Gastrocnemius medialis (tissue), 4 donors: ENCODE measurements around the gene CFAP54. TPM values are rescaled to one million over a fixed set of nuclear protein-coding genes. Genes with fewer than 3 reads are reported as not detected.

ENCODE experiments used
- ATAC-seq, 2 donors: fragments of 150-250 bp; one replicate each; pipeline ENCODE4 v1.9.1; 2016
- DNase-seq, 2 donors: peaks; one replicate each; pipeline ENCODE4 v3.0.0-alpha.2; 2019
- H3K27ac ChIP-seq, 4 donors: fragments of 200-600 bp; sonication (generic); 1 replicate in 1 of 4; 2 replicates in 3 of 4; pipeline ENCODE4 v1.5.1; 2016 to 2018; ENCODE audit warnings: mild to moderate bottlenecking in 2 of 4, moderate library complexity in 1 of 4
- H3K27me3 ChIP-seq, 3 donors: fragments of 200-600 bp; sonication (generic) in 2 of 3; 1 replicate in 1 of 3; 2 replicates in 2 of 3; pipeline versions ENCODE4 v1.5.1 to v1.6.0; 2016 to 2019; ENCODE audit warnings: mild to moderate bottlenecking in 1 of 3, moderate library complexity in 1 of 3
- H3K36me3 ChIP-seq, 2 donors: fragments of 200-600 bp; sonication (generic) in 1 of 2; one replicate each; pipeline ENCODE4 v1.5.1; 2017 to 2018
- H3K4me1 ChIP-seq, 2 donors: fragments of 200-600 bp; sonication (generic) in 1 of 2; one replicate each; pipeline ENCODE4 v1.5.1; 2016 to 2017; ENCODE audit warnings: mild to moderate bottlenecking in 2 of 2
- H3K4me3 ChIP-seq, 4 donors: fragments of 200-600 bp; sonication (generic) in 3 of 4; 1 replicate in 1 of 4; 2 replicates in 3 of 4; pipeline ENCODE4 v1.5.1; 2016 to 2019; ENCODE audit warnings: mild to moderate bottlenecking in 2 of 4
- H3K9me3 ChIP-seq, 3 donors: fragments of 200-600 bp; sonication (generic) in 2 of 3; 1 replicate in 1 of 3; 2 replicates in 2 of 3; pipeline ENCODE4 v1.5.1; 2016 to 2019
- CTCF ChIP-seq, 5 experiments: fragments of 450-650 bp in 3 of 5; fragments of 200-600 bp in 2 of 5; sonication (generic) in 2 of 5; IDR thresholded peaks in 4 of 5; conservative IDR thresholded peaks in 1 of 5; 1 replicate in 4 of 5; 2 replicates in 1 of 5; pipeline ENCODE4 v1.5.1; 2016 to 2019; ENCODE audit warnings: antibody characterized with exemption in 5 of 5, mild to moderate bottlenecking in 3 of 5, moderate library complexity in 3 of 5
- POLR2A ChIP-seq, 2 donors: fragments of 450-650 bp; IDR thresholded peaks; one replicate each; pipeline ENCODE4 v1.6.1; 2017; ENCODE audit warnings: antibody characterized with exemption in 2 of 2, mild to moderate bottlenecking in 2 of 2, moderate library complexity in 2 of 2
- in situ Hi-C, 4 donors: fragments of 200-750 bp; cut with MboI; loops; one replicate each; pipeline versions ENCODE4 v1.15.0 to v1.8.0; 2017; ENCODE audit warnings: low sequenced_read_pairs in 4 of 4
- intact Hi-C: fragments of 100-400 bp; cut with DNase I; formaldehyde crosslinking; loops from one replicate; pipeline ENCODE4 v1.15.1; 2023; ENCODE audit warnings: low total_unique reads
- total RNA-seq, 4 donors: library from RNA; depleted of rRNA; stranded (reverse); fragments of >200 nt; gene quantifications; one replicate each; pipeline versions ENCODE4 v1.1.0 to v1.2.3, GENCODE V29; 2016

Gene CFAP54
- total RNA-seq, 4 donors from 2014 or later = not detected

DNA sequence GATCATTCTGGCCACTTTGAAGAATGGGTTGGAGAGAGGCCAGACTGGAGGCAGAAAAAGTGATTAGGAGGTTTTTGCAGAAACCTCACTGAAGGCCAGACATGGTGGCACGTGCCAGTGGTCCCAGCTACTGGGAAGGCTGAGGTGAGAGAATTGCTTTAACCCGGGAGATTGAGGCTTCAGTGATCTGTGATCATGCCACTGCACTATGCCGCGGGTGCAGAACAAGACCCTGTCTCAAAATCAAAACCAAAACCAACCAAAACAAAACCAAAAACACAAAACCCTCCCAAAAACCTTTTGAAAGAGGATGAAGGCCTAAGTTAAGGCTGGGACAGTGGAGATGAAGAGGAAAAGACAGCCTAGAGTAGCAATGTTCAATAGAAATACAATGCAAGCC, 15.2 kb upstream of the CFAP54 start:
- Histone ChIP-seq H3K27me3 (no peaks in the 10 kb centered on the region), H3K4me3 (no peak overlapping the region), H3K36me3 (no peaks in the 10 kb centered on the region), H3K9me3 (no peaks in the 10 kb centered on the region), H3K4me1 (no peaks in the 10 kb centered on the region), H3K27ac (no peak overlapping the region)
- no peak for ATAC-seq
- no peak for DNase-seq
- TF ChIP-seq POLR2A (IDR thresholded peaks at IDR 0.05) (no peak), CTCF (IDR thresholded peaks at IDR 0.05 in 4 of 5, conservative IDR thresholded peaks at IDR 0.05 in 1 of 5) (no peak)
- in situ Hi-C loops (no loop called here), intact Hi-C loops (no loop called here)

DNA sequence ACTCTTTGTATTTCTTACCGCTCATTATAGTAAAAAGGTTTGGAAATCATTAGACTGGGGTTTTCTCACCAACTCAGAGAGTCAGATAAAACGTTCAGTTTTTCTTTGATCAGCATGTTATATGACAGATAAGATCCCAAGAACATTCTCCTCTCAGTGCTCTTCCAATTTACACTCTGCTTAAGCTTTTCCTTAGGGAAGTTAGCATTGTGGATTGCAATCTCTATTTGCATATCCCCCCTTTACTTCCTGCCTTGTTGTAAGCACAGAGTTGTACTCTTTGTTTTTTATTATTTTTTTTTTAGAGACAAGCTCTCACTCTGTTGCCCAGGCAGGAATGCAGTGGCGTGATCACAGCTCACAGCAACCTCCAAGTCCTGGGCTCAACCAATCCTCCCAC, 11.4 kb upstream of the CFAP54 start:
- in situ Hi-C loops = no loop called here
- no peak for TF ChIP-seq POLR2A (IDR thresholded peaks at IDR 0.05)
- TF ChIP-seq CTCF (IDR thresholded peaks at IDR 0.05 in 4 of 5, conservative IDR thresholded peaks at IDR 0.05 in 1 of 5) = no peak
- Histone ChIP-seq H3K36me3 (no peaks in the 10 kb centered on the region), H3K27me3 (no peaks in the 10 kb centered on the region), H3K9me3 (no peaks in the 10 kb centered on the region), H3K27ac (no peak overlapping the region), H3K4me3 (no peak overlapping the region), H3K4me1 (no peaks in the 10 kb centered on the region)
- intact Hi-C loops = no loop called here
- DNase-seq (no peak), ATAC-seq (no peak)

DNA sequence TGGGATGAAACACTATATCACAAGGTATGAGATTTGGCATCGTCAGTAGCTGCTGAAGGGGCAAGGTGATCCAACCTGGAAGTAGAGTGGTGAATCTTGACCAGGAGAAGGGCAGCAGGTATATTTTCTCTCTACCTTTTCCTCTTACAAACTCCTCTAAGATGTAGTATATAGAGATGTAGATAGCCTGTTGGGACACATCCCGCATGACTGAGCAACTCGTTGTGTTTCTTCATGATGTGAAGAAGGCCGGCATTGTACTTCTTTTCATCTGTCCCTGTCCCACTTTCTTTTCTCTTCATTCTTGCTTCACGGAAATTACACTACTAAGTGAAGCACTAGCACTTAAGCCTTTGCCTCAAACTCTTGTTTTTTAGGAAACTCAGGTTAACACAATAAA, 7.3 kb upstream of the CFAP54 start:
- intact Hi-C loops = no loop called here
- no peak for ATAC-seq

DNA sequence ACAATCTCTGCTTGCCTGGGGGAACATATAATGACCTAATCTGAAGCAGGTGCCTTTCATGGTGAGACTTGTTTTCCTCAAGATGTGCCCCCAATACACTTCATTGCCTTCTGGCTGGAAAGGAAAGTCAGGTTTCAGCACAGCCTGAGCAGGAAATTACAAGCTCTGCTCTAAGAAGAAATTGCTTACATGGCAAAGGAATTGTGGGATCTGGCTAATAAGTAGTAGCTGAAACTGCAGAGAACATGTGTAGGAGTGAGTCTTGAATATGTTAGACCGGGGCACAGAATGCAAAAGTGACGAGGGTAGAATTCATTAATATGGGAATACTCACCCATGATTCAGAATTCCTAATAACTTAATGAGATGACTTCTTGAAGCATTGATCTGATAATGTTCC, 6.3 kb upstream of the CFAP54 start:
- Histone ChIP-seq H3K27ac (no peak overlapping the region), H3K4me3 (no peak overlapping the region), H3K9me3 (no peaks in the 10 kb centered on the region), H3K4me1 (no peaks in the 10 kb centered on the region), H3K36me3 (no peaks in the 10 kb centered on the region), H3K27me3 (no peaks in the 10 kb centered on the region)
- intact Hi-C loops = no loop called here
- DNase-seq (no peak), ATAC-seq (no peak)
- TF ChIP-seq CTCF (IDR thresholded peaks at IDR 0.05 in 4 of 5, conservative IDR thresholded peaks at IDR 0.05 in 1 of 5) (no peak), POLR2A (IDR thresholded peaks at IDR 0.05) (no peak)
- in situ Hi-C loops = no loop called here

More for the DNA sequence above, 7.3 kb upstream of the CFAP54 start:
- in situ Hi-C loops = no loop called here
- H3K4me3 ChIP-seq = no peak overlapping the region
- H3K9me3 ChIP-seq = no peaks in the 10 kb centered on the region
- no peak overlapping the region for H3K27ac ChIP-seq
- no peaks in the 10 kb centered on the region for H3K36me3 ChIP-seq
- DNase-seq = no peak
- no peak for TF ChIP-seq CTCF (IDR thresholded peaks at IDR 0.05 in 4 of 5, conservative IDR thresholded peaks at IDR 0.05 in 1 of 5)
- no peak for TF ChIP-seq POLR2A (IDR thresholded peaks at IDR 0.05)
- H3K27me3 ChIP-seq = no peaks in the 10 kb centered on the region
- H3K4me1 ChIP-seq = no peaks in the 10 kb centered on the region
